ENCODE results near the gene TIMM13. TPM values are rescaled to one million over a fixed set of nuclear protein-coding genes. Genes with fewer than 3 reads are reported as not detected.

The TIMM13 gene
- total RNA-seq, 4 donors from 2014 or later = 28.8 to 43.6 (median 41.1) TPM

- ATAC-seq (ENCODE audit: low FRiP score) = no peak
- no peak for TF ChIP-seq CTCF (IDR thresholded peaks at IDR 0.05)
- no peak for DNase-seq (ENCODE audit: low spot score)
Observed at GRCh38 chr19:2441096-2441752, 13.8 kb upstream of the TIMM13 start.

GRCh38 chr19:2440515-2440914 is 13.1 kb upstream of the TIMM13 start:
- no peak for ATAC-seq (ENCODE audit: low FRiP score)
- TF ChIP-seq CTCF (IDR thresholded peaks at IDR 0.05) = no peak
- no peak for DNase-seq (ENCODE audit: low spot score)

GRCh38 chr19:2438178-2438577 is 10.8 kb upstream of the TIMM13 start:
- no peak for DNase-seq (ENCODE audit: low spot score)
- TF ChIP-seq CTCF (IDR thresholded peaks at IDR 0.05) = no peak
- ATAC-seq (ENCODE audit: low FRiP score) = no peak

- no peak for ATAC-seq (ENCODE audit: low FRiP score)
- TF ChIP-seq CTCF (IDR thresholded peaks at IDR 0.05) = no peak
- no peak for DNase-seq (ENCODE audit: low spot score)
Observed at GRCh38 chr19:2436926-2437325, 9.5 kb upstream of the TIMM13 start.

- ATAC-seq (ENCODE audit: low FRiP score) (no peak), DNase-seq (ENCODE audit: low spot score) (no peak)
Observed at GRCh38 chr19:2436384-2436783, 9.0 kb upstream of the TIMM13 start.

GRCh38 chr19:2434721-2435265 is 7.4 kb upstream of the TIMM13 start:
- no peak for TF ChIP-seq CTCF (IDR thresholded peaks at IDR 0.05)
- DNase-seq (ENCODE audit: low spot score) (no peak), ATAC-seq (ENCODE audit: low FRiP score) (no peak)

More at GRCh38 chr19:2436384-2436783, 9.0 kb upstream of the TIMM13 start:
- no peak for TF ChIP-seq CTCF (IDR thresholded peaks at IDR 0.05)

- TF ChIP-seq CTCF (IDR thresholded peaks at IDR 0.05) = no peak
- ATAC-seq (ENCODE audit: low FRiP score) (no peak), DNase-seq (ENCODE audit: low spot score) (no peak)
Observed at GRCh38 chr19:2434267-2434666, 6.9 kb upstream of the TIMM13 start.

All from omental fat pad (tissue), 4 donors.